HL-60 (cell line): ENCODE results near the gene RETREG2.

ENCODE experiments used
- GABPA ChIP-seq: IDR thresholded peaks from 2 replicates; pipeline ENCODE4 v1.6.1; 2012; ENCODE audit warnings: low read depth
- POLR2AphosphoS5 ChIP-seq: IDR thresholded peaks from 2 replicates; pipeline ENCODE4 v1.6.1; 2012; ENCODE audit warnings: low read depth
- SPI1 ChIP-seq: IDR thresholded peaks from 2 replicates; pipeline ENCODE4 v1.6.1; 2012; ENCODE audit warnings: low read depth, mild to moderate bottlenecking, borderline replicate concordance
- TF ChIP-seq, protein P1 (sequence below): IDR thresholded peaks from one replicate; pipeline ENCODE4 v1.5.1; 2011; ENCODE audit warnings: low read length, control low read depth, inconsistent platforms; ENCODE audit not compliant: insufficient read depth

DNA sequence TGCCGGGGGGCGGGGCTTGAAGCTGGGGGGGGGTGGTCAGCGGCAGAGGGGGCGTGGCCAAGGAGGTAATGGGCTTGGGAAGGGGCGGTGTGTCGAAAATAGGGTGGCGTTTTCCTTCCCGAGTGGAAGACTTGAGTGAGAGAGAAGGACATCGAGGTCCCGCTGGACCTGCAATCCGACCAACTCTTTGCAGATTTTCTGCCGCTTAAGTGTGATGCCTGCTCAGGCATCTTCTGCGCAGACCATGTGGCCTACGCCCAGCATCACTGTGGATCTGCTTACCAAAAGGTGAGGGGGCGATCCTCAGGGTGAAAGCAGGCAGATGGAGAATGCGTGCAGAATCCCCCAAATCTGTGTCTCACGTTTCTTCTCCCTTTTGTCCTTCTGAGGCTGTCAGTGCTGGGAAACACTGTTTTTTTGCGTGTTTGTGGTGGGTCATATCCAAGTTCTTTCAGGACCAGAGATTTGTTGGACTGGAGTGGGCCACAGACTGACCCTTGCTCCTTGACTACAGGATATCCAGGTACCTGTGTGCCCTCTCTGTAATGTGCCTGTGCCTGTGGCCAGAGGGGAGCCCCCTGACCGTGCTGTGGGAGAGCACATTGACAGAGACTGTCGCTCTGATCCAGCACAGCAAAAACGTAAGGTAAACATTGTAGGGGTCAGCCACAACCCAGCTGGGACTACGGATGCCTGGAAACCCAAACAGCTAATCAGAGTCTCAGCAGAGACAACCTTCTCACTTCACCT lies 29.2 kb downstream of the RETREG2 start:
- TF ChIP-seq, protein P1, sequence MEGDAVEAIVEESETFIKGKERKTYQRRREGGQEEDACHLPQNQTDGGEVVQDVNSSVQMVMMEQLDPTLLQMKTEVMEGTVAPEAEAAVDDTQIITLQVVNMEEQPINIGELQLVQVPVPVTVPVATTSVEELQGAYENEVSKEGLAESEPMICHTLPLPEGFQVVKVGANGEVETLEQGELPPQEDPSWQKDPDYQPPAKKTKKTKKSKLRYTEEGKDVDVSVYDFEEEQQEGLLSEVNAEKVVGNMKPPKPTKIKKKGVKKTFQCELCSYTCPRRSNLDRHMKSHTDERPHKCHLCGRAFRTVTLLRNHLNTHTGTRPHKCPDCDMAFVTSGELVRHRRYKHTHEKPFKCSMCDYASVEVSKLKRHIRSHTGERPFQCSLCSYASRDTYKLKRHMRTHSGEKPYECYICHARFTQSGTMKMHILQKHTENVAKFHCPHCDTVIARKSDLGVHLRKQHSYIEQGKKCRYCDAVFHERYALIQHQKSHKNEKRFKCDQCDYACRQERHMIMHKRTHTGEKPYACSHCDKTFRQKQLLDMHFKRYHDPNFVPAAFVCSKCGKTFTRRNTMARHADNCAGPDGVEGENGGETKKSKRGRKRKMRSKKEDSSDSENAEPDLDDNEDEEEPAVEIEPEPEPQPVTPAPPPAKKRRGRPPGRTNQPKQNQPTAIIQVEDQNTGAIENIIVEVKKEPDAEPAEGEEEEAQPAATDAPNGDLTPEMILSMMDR: no peak
- TF ChIP-seq SPI1: no peak
- no peak for TF ChIP-seq GABPA
- TF ChIP-seq POLR2AphosphoS5: no peak
